GM12878 (cell line): ENCODE measurements around the gene MACROD2. TPM values are rescaled to one million over a fixed set of nuclear protein-coding genes. Genes with fewer than 3 reads are reported as not detected.

Source experiments
- ATAC-seq: fragments of 200-7000 bp; cut with Tn5 transposase; 3 replicates; pipeline ENCODE4 v1.9.1; 2020; ENCODE audit warnings: mild to moderate bottlenecking, moderate library complexity
- BruUV-seq: library from RNA; stranded (reverse); fragments of 400-500 nt; replicated peaks from 2 replicates; lab custom pipeline; 2021; lab: Mats Ljungman, UMichigan
- CTCF ChIA-PET: fragments of 300-600 bp; sonication (Branson Sonifier 250); formaldehyde crosslinking; extraction: SDS; loops from one replicate; lab custom pipeline; 2021; ENCODE audit warnings: inconsistent platforms; lab: Yijun Ruan, JAX
- POLR2A ChIA-PET: fragments of 350-600 bp; formaldehyde crosslinking; extraction: SDS; loops from one replicate; lab custom pipeline; 2021; ENCODE audit warnings: inconsistent platforms; lab: Charles Lee
- RAD21 ChIA-PET: fragments of 300-600 bp; sonication (Branson Sonifier 250); formaldehyde crosslinking; loops from one replicate; lab custom pipeline; 2023; ENCODE audit warnings: antibody characterized with exemption; ENCODE audit not compliant: unreplicated experiment; lab: Charles Lee
- SMC1A ChIA-PET: fragments of 300-600 bp; sonication (Branson Sonifier 250); formaldehyde crosslinking; loops from one replicate; lab custom pipeline; 2023; ENCODE audit not compliant: unreplicated experiment, uncharacterized antibody; lab: Charles Lee
- DNase-seq: peaks from one replicate; pipeline ENCODE4 v3.0.0-alpha.2; 2011; ENCODE audit warnings: low read depth, low spot score
- FAIRE-seq: peaks from 3 replicates; lab custom pipeline; 2011; peaks lifted over from hg19 to GRCh38; lab: Jason Lieb, UNC
- H2AFZ ChIP-seq: 2 replicates; pipeline ENCODE4 v1.6.0; 2011; ENCODE audit warnings: low read depth, low read length, control low read depth; ENCODE audit not compliant: control insufficient read depth
- H3K27ac ChIP-seq: 2 replicates; pipeline ENCODE4 v1.5.1; 2011; ENCODE audit warnings: control low read depth; ENCODE audit not compliant: control insufficient read depth, insufficient read depth
- H3K27me3 ChIP-seq, 2 experiments: replicated peaks in 1 of 2; 2 replicates each; pipeline versions ENCODE4 v1.6.0 to v1.6.1; 2011; ENCODE audit warnings: low read length in 1 of 2; ENCODE audit not compliant: control insufficient read depth in 2 of 2, insufficient read depth in 2 of 2
- H3K36me3 ChIP-seq, 2 experiments: 2 replicates each; pipeline ENCODE4 v1.5.1; 2011; ENCODE audit warnings: low read length in 1 of 2; ENCODE audit not compliant: control insufficient read depth in 2 of 2, insufficient read depth in 2 of 2
- H3K4me1 ChIP-seq: 2 replicates; pipeline ENCODE4 v1.6.1; 2011; ENCODE audit warnings: mild to moderate bottlenecking, low read length, moderate library complexity, mixed read lengths; ENCODE audit not compliant: control insufficient read depth, insufficient read depth
- H3K4me2 ChIP-seq: 2 replicates; pipeline ENCODE4 v1.6.0; 2011; ENCODE audit warnings: control low read depth; ENCODE audit not compliant: control insufficient read depth, insufficient read depth
- H3K4me3 ChIP-seq: fragments of 200-600 bp; sonication (generic); 2 replicates; pipeline ENCODE4 v1.5.1; 2016
- H3K79me2 ChIP-seq: 2 replicates; pipeline ENCODE4 v1.6.0; 2011; ENCODE audit warnings: low read length; ENCODE audit not compliant: control insufficient read depth, insufficient read depth
- H3K9ac ChIP-seq: 2 replicates; pipeline ENCODE4 v1.8.0; 2011; ENCODE audit warnings: low read length, control low read depth, mixed read lengths; ENCODE audit not compliant: control insufficient read depth, insufficient read depth
- H3K9me3 ChIP-seq: replicated peaks from 3 replicates; pipeline ENCODE4 v1.5.1; 2011; ENCODE audit warnings: mild to moderate bottlenecking, low read length; ENCODE audit not compliant: control insufficient read depth, insufficient read depth
- H4K20me1 ChIP-seq: 2 replicates; pipeline ENCODE4 v1.6.0; 2011; ENCODE audit not compliant: control insufficient read depth, insufficient read depth
- CEBPB ChIP-seq, 2 experiments: fragments of 150-350 bp in 1 of 2; IDR thresholded peaks; 2 replicates each; pipeline ENCODE4 v1.6.1; 2012 to 2014; ENCODE audit warnings: low read depth in 2 of 2, low read length in 2 of 2, borderline replicate concordance in 1 of 2, inconsistent platforms in 1 of 2
- CTCF ChIP-seq, 3 experiments: IDR thresholded peaks in 2 of 3; conservative IDR thresholded peaks in 1 of 3; 2 replicates each; pipeline ENCODE4 v1.5.1; 2011; ENCODE audit warnings: low read depth in 3 of 3, low read length in 3 of 3, mild to moderate bottlenecking in 3 of 3, control low read depth in 2 of 3, moderate library complexity in 2 of 3, inconsistent platforms in 1 of 3, mixed read lengths in 1 of 3; ENCODE audit not compliant: control insufficient read depth in 2 of 3, insufficient read depth in 1 of 3; ENCODE audit errors: extremely low read depth in 1 of 3
- EGR1 ChIP-seq, 2 experiments: IDR thresholded peaks; 1 replicate in 1 of 2; 2 replicates in 1 of 2; pipeline ENCODE4 v1.6.1; 2011 to 2012; ENCODE audit warnings: low read depth in 2 of 2, low read length in 2 of 2, borderline replicate concordance in 1 of 2, mild to moderate bottlenecking in 1 of 2, moderate library complexity in 1 of 2
- FOXK2 ChIP-seq: fragments of 450-650 bp; IDR thresholded peaks from 2 replicates; pipeline ENCODE4 v1.6.1; 2017; ENCODE audit warnings: mild to moderate bottlenecking, moderate library complexity
- NR2C2 ChIP-seq: IDR thresholded peaks from 2 replicates; pipeline ENCODE4 v1.6.1; 2011; ENCODE audit warnings: borderline replicate concordance, low read depth; ENCODE audit not compliant: control insufficient read depth, insufficient read length
- PAX5 ChIP-seq: IDR thresholded peaks from 2 replicates; pipeline ENCODE4 v1.6.1; 2011; ENCODE audit warnings: low read depth, low read length, borderline replicate concordance
- POLR2A ChIP-seq: IDR thresholded peaks from 2 replicates; pipeline ENCODE4 v1.6.1; 2011; ENCODE audit warnings: low read depth, mild to moderate bottlenecking, low read length
- RAD51 ChIP-seq: fragments of 450-650 bp; IDR thresholded peaks from 2 replicates; pipeline ENCODE4 v1.6.1; 2016; ENCODE audit warnings: moderate library complexity, mild to moderate bottlenecking, inconsistent platforms
- RELB ChIP-seq: fragments of 450-650 bp; IDR thresholded peaks from 2 replicates; pipeline ENCODE4 v1.6.1; 2017; ENCODE audit warnings: low read depth, mild to moderate bottlenecking, moderate library complexity
- SRF ChIP-seq, 2 experiments: IDR thresholded peaks; 2 replicates each; pipeline ENCODE4 v1.6.1; 2011; ENCODE audit warnings: low read depth in 2 of 2, low read length in 2 of 2, mild to moderate bottlenecking in 1 of 2, moderate library complexity in 1 of 2
- TCF3 ChIP-seq: IDR thresholded peaks from 2 replicates; pipeline ENCODE4 v1.6.1; 2012; ENCODE audit warnings: low read depth, mild to moderate bottlenecking, low read length, borderline replicate concordance; ENCODE audit not compliant: insufficient read depth
- USF2 ChIP-seq: IDR thresholded peaks from 2 replicates; pipeline ENCODE4 v1.6.1; 2011; ENCODE audit warnings: low read depth, low read length, improper control_type of control experiment, borderline replicate concordance
- WGBS: methylation state at CpG from one replicate; pipeline ENCODE4 v1.1.6; 2016; ENCODE audit warnings: low lambda C conversion rate; ENCODE audit not compliant: insufficient replicate concordance, insufficient coverage; ENCODE audit errors: missing lambda C conversion rate; 5-methylcytosine and 5-hydroxymethylcytosine counted together
- in situ Hi-C: fragments of 300-500 bp; cut with MboI; formaldehyde crosslinking; loops from 9 replicates; pipeline ENCODE4 v1.14.3; 2018; ENCODE audit warnings: mixed read lengths
- intact Hi-C: fragments of 100-400 bp; cut with micrococcal nuclease; formaldehyde crosslinking; loops from one replicate; pipeline ENCODE4 v1.14.2; 2022; ENCODE audit not compliant: unreplicated experiment
- polyA plus RNA-seq, 11 experiments: library from polyadenylated mRNA; depleted of rRNA in 4 of 11; unstranded in 6 of 11; stranded (reverse) in 5 of 11; fragments of >200 nt; fragmentation: Nextera tagmentation in 4 of 11; fragmentation: Illumina TruSeq in 1 of 11; extraction: Ambion mirVana in 4 of 11; extraction: Trizol in 1 of 11; gene quantifications; 1 replicate in 1 of 11; 2 replicates in 10 of 11; pipeline versions ENCODE4 v1.2.1 to v1.2.3, GENCODE V29; 2011 to 2016; ENCODE audit warnings: inconsistent platforms in 2 of 11, missing spikeins in 2 of 11, low read depth in 1 of 11
- total RNA-seq, 4 experiments: library from RNA; depleted of rRNA in 3 of 4; stranded (reverse); fragments of >200 nt in 3 of 4; fragmentation: Illumina TruSeq in 1 of 4; extraction: Trizol in 1 of 4; gene quantifications; 2 replicates each; pipeline versions ENCODE4 v1.2.1 to v1.2.3, GENCODE V29; 2013 to 2021
- TF ChIP-seq, protein P1 (sequence below): fragments of 450-650 bp; IDR thresholded peaks from 2 replicates; pipeline ENCODE4 v1.6.1; 2016; ENCODE audit warnings: mild to moderate bottlenecking

Gene MACROD2
- total and polyA plus RNA-seq, 10 of the 15 experiments (the other 5 are each of a cell fraction or from before 2014, with no cell fraction given), result 1.1 to 21.5 (median 2.2) TPM

DNA sequence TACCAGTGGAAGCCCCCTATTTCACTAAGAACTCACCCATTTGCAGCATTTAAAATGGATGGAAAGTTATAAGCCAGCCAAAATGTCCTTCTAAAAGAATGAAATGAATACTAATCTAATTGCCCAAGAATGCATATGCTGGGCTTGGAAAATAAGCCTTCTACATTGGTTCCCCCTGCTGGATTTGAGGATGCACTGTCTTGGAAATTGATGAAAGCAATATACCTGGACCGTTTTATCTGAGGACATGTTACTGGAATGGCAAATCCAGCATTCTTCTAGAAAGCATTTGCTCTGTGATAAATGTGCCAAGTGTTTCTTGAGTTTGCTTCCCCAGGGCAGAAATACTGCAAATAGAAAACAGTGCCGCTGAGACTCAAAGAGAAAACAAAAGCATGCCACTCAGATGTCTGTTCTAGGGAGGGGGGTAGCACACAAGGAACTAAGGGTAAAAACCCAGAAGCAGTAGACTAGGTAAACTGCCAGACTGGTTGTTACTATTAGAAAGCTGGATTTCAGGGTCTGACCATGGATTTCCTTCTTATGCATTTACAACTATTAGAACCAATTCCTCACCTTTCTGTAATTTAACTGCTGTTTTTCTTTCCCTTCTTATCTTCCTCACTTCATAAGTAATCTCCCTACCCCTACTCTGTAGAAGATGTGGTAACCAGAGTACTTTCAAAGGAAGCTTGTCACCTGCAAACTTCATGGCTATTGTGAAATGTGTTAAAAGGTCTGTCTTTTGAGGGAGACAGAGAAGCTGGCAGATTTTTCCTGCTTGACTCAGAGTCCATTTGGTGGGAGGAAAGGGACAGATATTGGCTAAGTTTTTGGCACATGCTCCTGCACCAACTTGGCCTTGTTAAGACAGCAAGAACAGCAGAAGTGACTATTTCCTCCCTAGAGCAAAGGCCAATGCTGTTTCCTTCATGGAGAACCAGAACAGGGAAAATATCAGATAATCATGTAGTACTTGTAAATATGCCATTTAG, 1935.3 kb downstream of the MACROD2 start:
- ChIA-PET POLR2A (no interaction called here), CTCF (interaction anchor here (0.6 to 1.4 kb wide), 4 partner anchors 11 to 547 kb away, joined by 3 to 4 read pairs (median 4); no protein-coding TSS in a partner anchor), SMC1A (interaction anchor here (0.7 to 1.0 kb wide), 4 partner anchors 12 to 88 kb away, joined by 3 read pairs; no protein-coding TSS in a partner anchor), RAD21 (interaction anchor here (1.1 kb wide), 1 partner anchor 11 kb away, joined by 3 read pairs; no protein-coding TSS in a partner anchor)
- Histone ChIP-seq H3K9ac (no peak overlapping the region), H3K27me3 (no peaks in the 10 kb centered on the region), H3K4me3 (no peak overlapping the region), H3K79me2 (no peaks in the 10 kb centered on the region), H4K20me1 (no peaks in the 10 kb centered on the region), H3K4me2 (no peak overlapping the region), H2AFZ (no peak overlapping the region), H3K36me3 (peaks cover 0 to 2% of the 10 kb centered on the region in 2 experiments; a peak in 1 of 4 replicates), H3K27ac (no peak overlapping the region), H3K4me1 (no peaks in the 10 kb centered on the region), H3K9me3 (no peaks in the 10 kb centered on the region; the same call in 2 of the 3 replicates)
- BruUV-seq, result no TSS peak
- ATAC-seq (no peak; the same call in 2 of the 3 replicates), FAIRE-seq (no peak), DNase-seq (no peak)
- in situ Hi-C loops (no loop called here), intact Hi-C loops (no loop called here)
- WGBS, result 28% methylated on average over 2 of the region's 2 CpGs
- TF ChIP-seq RELB (no peak), POLR2A (no peak), SRF (IDR thresholded peaks at IDR 0.05; ENCODE audit: low read depth in 2 of 2, low read length in 2 of 2) (no peak), NR2C2 (no peak), CEBPB (IDR thresholded peaks at IDR 0.05; ENCODE audit: borderline replicate concordance in 1 of 2, low read depth in 2 of 2, low read length in 2 of 2) (no peak), PAX5 (no peak), EGR1 (IDR thresholded peaks at IDR 0.05; ENCODE audit: borderline replicate concordance in 1 of 2, low read depth in 2 of 2, low read length in 2 of 2) (no peak), USF2 (no peak), TCF3 (no peak), RAD51 (no peak), FOXK2 (no peak), CTCF (IDR thresholded peaks at IDR 0.05 in 2 of 3, conservative IDR thresholded peaks at IDR 0.05 in 1 of 3; ENCODE audit: control insufficient read depth in 2 of 3, extremely low read depth in 1 of 3, insufficient read depth in 1 of 3, low read depth in 3 of 3, low read length in 3 of 3) (peak; percentile 22 to 37 (median 37); a peak in 4 of 6 replicates)
- TF ChIP-seq, protein P1, sequence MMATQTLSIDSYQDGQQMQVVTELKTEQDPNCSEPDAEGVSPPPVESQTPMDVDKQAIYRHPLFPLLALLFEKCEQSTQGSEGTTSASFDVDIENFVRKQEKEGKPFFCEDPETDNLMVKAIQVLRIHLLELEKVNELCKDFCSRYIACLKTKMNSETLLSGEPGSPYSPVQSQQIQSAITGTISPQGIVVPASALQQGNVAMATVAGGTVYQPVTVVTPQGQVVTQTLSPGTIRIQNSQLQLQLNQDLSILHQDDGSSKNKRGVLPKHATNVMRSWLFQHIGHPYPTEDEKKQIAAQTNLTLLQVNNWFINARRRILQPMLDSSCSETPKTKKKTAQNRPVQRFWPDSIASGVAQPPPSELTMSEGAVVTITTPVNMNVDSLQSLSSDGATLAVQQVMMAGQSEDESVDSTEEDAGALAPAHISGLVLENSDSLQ, result no peak
